Mammary epithelial cell (primary cell): ENCODE measurements around the gene ADGRD1.

Experiments
- EZH2 ChIP-seq: IDR thresholded peaks from 2 replicates; pipeline ENCODE4 v1.6.1; 2012; ENCODE audit warnings: low read length, inconsistent platforms, borderline replicate concordance
- TF ChIP-seq, protein P1 (sequence below), 2 donors: IDR thresholded peaks in 1 of 2; conservative IDR thresholded peaks in 1 of 2; 2 replicates each; pipeline ENCODE4 v1.5.1; 2011 to 2012; ENCODE audit warnings: inconsistent platforms in 2 of 2, low read length in 2 of 2, mild to moderate bottlenecking in 2 of 2, control low read depth in 1 of 2, low read depth in 1 of 2; ENCODE audit not compliant: insufficient read depth in 1 of 2; ENCODE audit errors: extremely low read depth in 1 of 2

- TF ChIP-seq, protein P1, sequence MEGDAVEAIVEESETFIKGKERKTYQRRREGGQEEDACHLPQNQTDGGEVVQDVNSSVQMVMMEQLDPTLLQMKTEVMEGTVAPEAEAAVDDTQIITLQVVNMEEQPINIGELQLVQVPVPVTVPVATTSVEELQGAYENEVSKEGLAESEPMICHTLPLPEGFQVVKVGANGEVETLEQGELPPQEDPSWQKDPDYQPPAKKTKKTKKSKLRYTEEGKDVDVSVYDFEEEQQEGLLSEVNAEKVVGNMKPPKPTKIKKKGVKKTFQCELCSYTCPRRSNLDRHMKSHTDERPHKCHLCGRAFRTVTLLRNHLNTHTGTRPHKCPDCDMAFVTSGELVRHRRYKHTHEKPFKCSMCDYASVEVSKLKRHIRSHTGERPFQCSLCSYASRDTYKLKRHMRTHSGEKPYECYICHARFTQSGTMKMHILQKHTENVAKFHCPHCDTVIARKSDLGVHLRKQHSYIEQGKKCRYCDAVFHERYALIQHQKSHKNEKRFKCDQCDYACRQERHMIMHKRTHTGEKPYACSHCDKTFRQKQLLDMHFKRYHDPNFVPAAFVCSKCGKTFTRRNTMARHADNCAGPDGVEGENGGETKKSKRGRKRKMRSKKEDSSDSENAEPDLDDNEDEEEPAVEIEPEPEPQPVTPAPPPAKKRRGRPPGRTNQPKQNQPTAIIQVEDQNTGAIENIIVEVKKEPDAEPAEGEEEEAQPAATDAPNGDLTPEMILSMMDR (conservative IDR thresholded peaks at IDR 0.05 in 1 of 2, IDR thresholded peaks at IDR 0.05 in 1 of 2; ENCODE audit: extremely low read depth in 1 of 2, insufficient read depth in 1 of 2, low read depth in 1 of 2, low read length in 2 of 2) = no peak
- no peak for TF ChIP-seq EZH2
Observed at GRCh38 chr12:131105351-131105735, 151.6 kb downstream of the ADGRD1 start.
